NCI-H2227 (cell line): ENCODE measurements around the gene DNM3.

Experiments used
- DNase-seq: peaks from one replicate; lab custom pipeline; 2025; ENCODE audit not compliant: unreplicated experiment; lab: John Stamatoyannopoulos, UW

The DNM3 gene

GRCh38 chr1:172089768-172090510 is 248.6 kb downstream of the DNM3 start:
- no peak for DNase-seq

- DNase-seq: no peak
Observed at GRCh38 chr1:172090511-172090817, 249.2 kb downstream of the DNM3 start.

GRCh38 chr1:172095846-172096245 is 254.5 kb downstream of the DNM3 start:
- DNase-seq: no peak

- DNase-seq: no peak
Observed at GRCh38 chr1:172105230-172105629, 263.9 kb downstream of the DNM3 start.

GRCh38 chr1:172107316-172107975 is 266.1 kb downstream of the DNM3 start:
- no peak for DNase-seq

GRCh38 chr1:172108161-172108893 is 267.0 kb downstream of the DNM3 start:
- DNase-seq: no peak

GRCh38 chr1:172109359-172109758 is 268.1 kb downstream of the DNM3 start:
- DNase-seq: no peak

- no peak for DNase-seq
Observed at GRCh38 chr1:172112576-172112975, 271.3 kb downstream of the DNM3 start.

- DNase-seq: no peak
Observed at GRCh38 chr1:172117800-172118199, 276.5 kb downstream of the DNM3 start.

- DNase-seq: no peak
Observed at GRCh38 chr1:172118618-172119017, 277.3 kb downstream of the DNM3 start.

GRCh38 chr1:172119184-172119583 is 277.9 kb downstream of the DNM3 start:
- DNase-seq: no peak

- no peak for DNase-seq
Observed at GRCh38 chr1:172120381-172120780, 279.1 kb downstream of the DNM3 start.

GRCh38 chr1:172121081-172121717 is 279.9 kb downstream of the DNM3 start:
- no peak for DNase-seq

GRCh38 chr1:172122381-172122780 is 281.1 kb downstream of the DNM3 start:
- no peak for DNase-seq

GRCh38 chr1:172125250-172125649 is 284.0 kb downstream of the DNM3 start:
- DNase-seq: no peak

GRCh38 chr1:172125812-172126430 is 284.6 kb downstream of the DNM3 start:
- no peak for DNase-seq

- DNase-seq: no peak
Observed at GRCh38 chr1:172132836-172133235, 291.5 kb downstream of the DNM3 start.

- no peak for DNase-seq
Observed at GRCh38 chr1:172134087-172134731, 292.9 kb downstream of the DNM3 start.

- no peak for DNase-seq
Observed at GRCh38 chr1:172135076-172135672, 293.9 kb downstream of the DNM3 start.

- no peak for DNase-seq
Observed at GRCh38 chr1:172135978-172136610, 294.8 kb downstream of the DNM3 start.
